ENCODE results near the gene ANGPTL4. TPM values are rescaled to one million over a fixed set of nuclear protein-coding genes. Genes with fewer than 3 reads are reported as not detected.
"Not testable (repeated sequence)": the region's sequence is repeated elsewhere in the genome, so short reads cannot be mapped to it uniquely, and the experiment has no call there.

Gene ANGPTL4
- total RNA-seq, 1 donor from 2014 or later: 6.3 TPM

DNA sequence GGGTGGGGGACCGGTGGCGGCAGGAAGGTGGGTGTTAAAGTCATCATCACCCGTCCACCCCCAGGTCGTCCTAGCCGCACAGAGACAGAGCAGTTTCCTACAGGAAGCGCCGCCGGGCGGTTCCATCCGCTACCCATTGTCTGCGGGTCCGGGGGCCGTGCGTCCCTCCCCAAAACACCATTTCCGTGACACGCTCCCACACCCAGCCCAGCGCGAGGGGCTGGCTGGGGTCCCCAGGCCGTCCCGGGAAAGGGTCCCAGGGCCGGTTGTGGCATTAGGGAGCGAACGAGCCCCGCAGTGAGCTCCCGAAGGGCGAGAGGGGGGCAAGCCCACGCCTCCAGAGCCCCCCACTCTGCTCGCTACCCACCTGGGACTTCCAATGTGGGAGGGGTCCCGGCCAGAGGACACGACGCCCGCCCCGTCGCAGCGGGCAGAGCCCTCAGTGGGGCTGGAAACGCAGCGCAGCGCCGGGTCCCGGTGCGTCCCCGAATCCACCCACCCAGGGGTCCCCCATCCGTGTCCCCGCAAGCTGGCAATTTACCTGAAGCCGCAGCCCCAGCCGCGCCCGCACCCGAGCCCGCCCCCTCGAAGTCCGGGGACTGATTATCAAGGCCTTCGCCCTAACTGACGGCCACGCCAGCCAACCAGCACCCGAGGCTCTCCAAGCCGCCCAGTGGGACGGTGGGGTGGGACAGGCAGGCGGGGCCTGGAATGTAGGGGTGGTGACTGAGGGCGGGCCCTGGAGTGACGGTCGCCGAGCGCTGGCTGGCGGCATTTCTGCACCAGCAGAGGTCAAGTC lies 21.1 kb upstream of the ANGPTL4 start, which contains the start of gene KANK3:
Gene KANK3 (minus strand): TSS at position 579 of the 799 bp plus-strand sequence. CDS start 5,434 bp downstream, outside the sequence.
- peak; percentile 99 for DNase-seq
- peak within 1 kb of the TSS; percentile 97 for H3K27ac ChIP-seq
- no peaks in the 10 kb centered on the region for H3K36me3 ChIP-seq
- no peaks in the 10 kb centered on the region for H3K27me3 ChIP-seq
- H3K4me3 ChIP-seq: peak within 1 kb of the TSS; percentile 80
- intact Hi-C loops (cut with DNase I): no loop called here
- peaks cover 18% of the 10 kb centered on the region for H3K4me1 ChIP-seq
- peak; percentile 99 for ATAC-seq
- no peaks in the 10 kb centered on the region for H3K9me3 ChIP-seq
- TF ChIP-seq, protein P1, sequence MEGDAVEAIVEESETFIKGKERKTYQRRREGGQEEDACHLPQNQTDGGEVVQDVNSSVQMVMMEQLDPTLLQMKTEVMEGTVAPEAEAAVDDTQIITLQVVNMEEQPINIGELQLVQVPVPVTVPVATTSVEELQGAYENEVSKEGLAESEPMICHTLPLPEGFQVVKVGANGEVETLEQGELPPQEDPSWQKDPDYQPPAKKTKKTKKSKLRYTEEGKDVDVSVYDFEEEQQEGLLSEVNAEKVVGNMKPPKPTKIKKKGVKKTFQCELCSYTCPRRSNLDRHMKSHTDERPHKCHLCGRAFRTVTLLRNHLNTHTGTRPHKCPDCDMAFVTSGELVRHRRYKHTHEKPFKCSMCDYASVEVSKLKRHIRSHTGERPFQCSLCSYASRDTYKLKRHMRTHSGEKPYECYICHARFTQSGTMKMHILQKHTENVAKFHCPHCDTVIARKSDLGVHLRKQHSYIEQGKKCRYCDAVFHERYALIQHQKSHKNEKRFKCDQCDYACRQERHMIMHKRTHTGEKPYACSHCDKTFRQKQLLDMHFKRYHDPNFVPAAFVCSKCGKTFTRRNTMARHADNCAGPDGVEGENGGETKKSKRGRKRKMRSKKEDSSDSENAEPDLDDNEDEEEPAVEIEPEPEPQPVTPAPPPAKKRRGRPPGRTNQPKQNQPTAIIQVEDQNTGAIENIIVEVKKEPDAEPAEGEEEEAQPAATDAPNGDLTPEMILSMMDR (IDR thresholded peaks at IDR 0.05): peak; percentile 8

DNA sequence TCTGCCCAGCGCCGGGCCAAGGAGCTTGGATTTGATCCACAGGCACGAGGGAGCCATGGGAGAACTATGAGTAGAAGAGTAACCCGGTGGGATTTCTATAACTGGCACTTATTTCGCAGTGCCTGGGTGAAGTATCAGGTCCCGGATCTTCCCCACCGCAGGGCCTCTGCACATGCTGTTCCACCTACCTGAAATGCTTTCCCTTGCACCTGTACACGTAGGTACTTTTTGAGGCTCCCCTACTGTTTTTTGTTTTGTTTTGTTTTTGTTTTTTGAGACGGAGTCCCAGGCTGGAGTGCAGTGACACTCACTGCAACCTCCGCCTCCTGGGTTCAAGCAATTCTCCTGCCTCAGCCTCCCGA lies 20.5 kb upstream of the ANGPTL4 start:
- DNase-seq (no peak), ATAC-seq (no peak)
- TF ChIP-seq, protein P1 (IDR thresholded peaks at IDR 0.05): peak; percentile 2
- intact Hi-C loops (cut with DNase I): no loop called here
- Histone ChIP-seq H3K27ac (peak overlapping the region; percentile 97), H3K27me3 (no peaks in the 10 kb centered on the region), H3K4me1 (peaks cover 13% of the 10 kb centered on the region), H3K36me3 (no peaks in the 10 kb centered on the region), H3K9me3 (no peaks in the 10 kb centered on the region), H3K4me3 (peak overlapping the region; percentile 80)

DNA sequence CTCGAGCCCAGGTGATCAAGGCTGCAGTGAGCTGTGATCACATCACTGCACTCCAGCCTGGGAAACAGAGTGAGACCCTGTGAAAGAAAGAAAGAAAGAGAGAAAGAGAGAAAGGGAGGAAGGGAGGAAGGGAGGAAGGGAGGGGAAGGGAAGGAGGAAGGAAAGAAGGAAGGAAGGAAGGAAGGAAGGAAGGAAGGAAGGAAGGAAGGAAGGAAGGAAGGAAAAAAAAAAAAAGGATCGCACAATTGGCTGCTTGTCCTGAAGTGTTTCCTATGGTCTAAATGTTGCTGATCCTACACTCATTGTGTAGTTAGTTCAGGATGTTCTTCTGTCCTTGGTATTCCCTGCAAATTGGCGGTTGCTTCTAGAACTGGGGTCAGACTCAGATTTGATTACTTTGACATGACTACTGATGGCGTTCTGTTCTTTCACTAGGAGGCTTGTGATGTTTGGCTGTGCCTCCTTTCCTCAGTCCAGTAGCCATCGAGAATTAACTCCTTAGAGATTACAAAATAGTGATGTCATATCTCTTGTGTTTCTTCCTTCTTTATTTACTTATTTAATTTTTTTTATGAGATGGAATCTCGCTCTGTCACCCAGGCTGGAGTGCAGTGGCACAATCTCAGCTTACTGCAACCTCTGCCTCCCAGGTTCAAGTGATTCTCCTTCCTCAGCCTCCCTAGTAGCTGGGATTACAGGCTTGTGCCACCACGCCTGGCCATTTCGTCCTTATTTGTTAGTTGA lies 14.2 kb upstream of the ANGPTL4 start:
- intact Hi-C loops (cut with DNase I); H3K27ac ChIP-seq; H3K36me3 ChIP-seq; H3K27me3 ChIP-seq; ATAC-seq; DNase-seq; H3K4me3 ChIP-seq; H3K9me3 ChIP-seq: not testable (repeated sequence)
- peaks cover 19% of the 10 kb centered on the region for H3K4me1 ChIP-seq

DNA sequence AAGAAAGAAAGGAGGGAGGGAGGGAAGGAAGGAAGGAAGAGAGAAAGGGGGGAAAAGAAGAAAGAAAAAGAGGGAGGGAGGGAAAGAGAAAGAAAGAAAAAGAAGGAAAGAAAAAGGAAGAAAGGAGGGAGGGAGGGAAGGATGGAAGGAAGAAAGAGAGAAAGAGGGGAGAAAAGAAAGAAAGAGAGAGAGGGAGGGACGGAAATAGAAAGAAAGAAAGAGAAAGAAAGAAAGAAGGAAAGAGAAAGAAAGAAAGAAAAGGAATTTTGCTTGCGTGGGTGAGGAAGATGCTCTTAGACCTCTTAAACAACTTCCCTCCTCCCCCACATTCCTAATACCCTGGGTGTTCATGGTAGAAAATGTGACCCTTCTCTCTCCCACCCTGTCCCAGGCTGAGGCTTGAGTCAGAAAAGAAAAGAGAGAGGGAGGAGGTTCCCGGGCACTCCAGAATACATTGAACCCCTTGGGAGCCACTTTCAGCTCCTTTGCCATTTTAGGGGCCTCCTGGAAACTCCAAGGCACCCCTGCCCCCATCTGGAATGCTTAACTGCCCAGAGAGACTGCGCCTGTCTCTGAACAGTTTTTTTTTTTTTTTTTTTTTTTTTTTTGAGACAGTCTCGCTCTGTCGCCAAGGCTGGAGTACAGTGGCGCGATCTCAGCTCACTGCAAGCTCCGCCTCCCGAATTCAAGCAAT lies 11.7 kb upstream of the ANGPTL4 start:
- Histone ChIP-seq H3K9me3 (no peaks in the 10 kb centered on the region), H3K4me1 (peaks cover 33% of the 10 kb centered on the region), H3K27me3 (no peaks in the 10 kb centered on the region), H3K36me3 (no peaks in the 10 kb centered on the region), H3K27ac (no peak overlapping the region), H3K4me3 (peak overlapping the region; percentile 9)
- DNase-seq (no peak), ATAC-seq (peak; percentile 6)
- TF ChIP-seq, protein P1 (IDR thresholded peaks at IDR 0.05): no peak
- intact Hi-C loops (cut with DNase I): no loop called here

DNA sequence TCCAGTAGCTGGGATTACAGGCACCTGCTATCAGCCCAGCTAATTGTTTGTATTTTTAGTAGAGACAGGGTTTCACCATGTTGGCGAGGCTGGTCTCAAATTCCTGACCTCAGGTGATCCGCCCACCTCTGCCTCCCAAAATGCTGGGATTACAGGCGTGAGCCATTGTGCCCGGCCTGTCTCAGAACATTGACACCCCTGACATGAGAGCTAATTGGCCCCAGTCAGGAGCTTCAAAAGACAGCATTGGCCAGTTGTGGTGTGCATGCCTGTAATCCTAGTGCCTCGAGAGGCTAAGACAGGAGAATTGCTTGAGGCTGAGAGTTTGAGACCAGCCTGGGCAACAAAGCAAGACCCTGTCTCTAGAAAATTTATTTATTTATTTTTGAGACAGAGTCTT lies 11.1 kb upstream of the ANGPTL4 start:
- ATAC-seq; H3K27ac ChIP-seq; H3K27me3 ChIP-seq; H3K9me3 ChIP-seq; H3K36me3 ChIP-seq; intact Hi-C loops (cut with DNase I); DNase-seq; H3K4me3 ChIP-seq: not testable (repeated sequence)
- H3K4me1 ChIP-seq: peaks cover 33% of the 10 kb centered on the region

DNA sequence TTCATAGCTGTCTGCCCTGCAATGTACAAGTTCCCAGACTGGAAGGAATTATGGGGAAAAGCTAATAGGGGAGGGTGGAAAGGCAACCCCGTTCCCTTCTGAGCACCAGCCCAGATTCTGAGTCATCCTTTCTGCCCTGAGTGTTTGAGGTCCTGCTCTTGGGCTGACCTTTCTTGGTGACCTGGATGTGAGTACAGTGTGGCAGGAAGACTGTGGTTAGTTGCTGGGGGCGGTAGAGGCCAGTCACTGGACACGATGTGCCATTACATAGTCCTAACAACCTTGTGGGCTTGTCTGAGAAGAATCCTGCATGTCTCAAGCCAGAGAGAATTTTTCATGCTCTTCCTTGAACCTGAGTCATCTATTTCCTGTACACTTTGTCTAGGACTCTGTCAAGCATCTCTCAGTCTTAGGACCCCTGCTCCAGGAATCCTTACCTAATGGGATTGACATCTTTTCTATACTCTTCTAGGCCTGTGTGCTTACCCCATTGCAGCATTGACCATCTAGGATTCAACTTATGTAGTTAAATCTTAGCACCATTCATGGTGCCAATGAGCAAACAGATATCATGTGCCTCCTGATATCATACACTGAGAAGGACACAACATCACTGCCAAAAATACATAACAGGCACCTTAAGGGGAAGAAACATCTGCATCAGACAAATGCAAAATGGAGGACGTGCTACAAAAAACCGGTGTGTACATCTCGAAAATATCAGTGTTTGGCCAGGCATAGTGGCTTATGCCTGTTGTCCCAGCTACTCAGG lies 8.1 kb upstream of the ANGPTL4 start:
- Histone ChIP-seq H3K36me3 (no peaks in the 10 kb centered on the region), H3K27me3 (no peaks in the 10 kb centered on the region), H3K27ac (no peak overlapping the region), H3K4me1 (peaks cover 33% of the 10 kb centered on the region), H3K9me3 (no peaks in the 10 kb centered on the region), H3K4me3 (no peak overlapping the region)
- TF ChIP-seq, protein P1 (IDR thresholded peaks at IDR 0.05): no peak
- ATAC-seq (peak; percentile 91), DNase-seq (peak; percentile 72)
- intact Hi-C loops (cut with DNase I): loop anchor here (5.0 kb wide), 1 partner anchor 41 kb away; no protein-coding TSS in a partner anchor
